HepG2 (cell line): ENCODE measurements around the gene LILRB3. TPM values are rescaled to one million over a fixed set of nuclear protein-coding genes. Genes with fewer than 3 reads are reported as not detected.

Experiments
- ELF3 ChIP-seq: IDR thresholded peaks from 2 replicates; pipeline ENCODE4 v1.6.1; 2016; ENCODE audit warnings: missing genetic modification reagents, missing compliant biosample characterization
- GMEB2 ChIP-seq: IDR thresholded peaks from 2 replicates; pipeline ENCODE4 v1.6.1; 2016; ENCODE audit warnings: missing biosample characterization, missing genetic modification reagents, low read depth
- IRF9 ChIP-seq: sonication (generic); formaldehyde crosslinking; IDR thresholded peaks from 2 replicates; pipeline ENCODE4 v1.8.0; 2022; ENCODE audit warnings: missing genetic modification reagents, mild to moderate bottlenecking, borderline replicate concordance
- LCORL ChIP-seq, 2 experiments: fragments of 450-650 bp in 1 of 2; sonication (generic) in 1 of 2; formaldehyde crosslinking in 1 of 2; IDR thresholded peaks; 2 replicates each; pipeline versions ENCODE4 v1.5.0 to v1.6.1; 2017 to 2020; ENCODE audit warnings: antibody characterized with exemption in 1 of 2, missing genetic modification reagents in 1 of 2
- MAZ ChIP-seq, 2 experiments: sonication (generic) in 1 of 2; formaldehyde crosslinking in 1 of 2; IDR thresholded peaks; 2 replicates each; pipeline versions ENCODE4 v1.5.0 to v1.6.1; 2012 to 2020; ENCODE audit warnings: low read depth in 2 of 2, mild to moderate bottlenecking in 2 of 2, borderline replicate concordance in 1 of 2, improper control_type of control experiment in 1 of 2, low read length in 1 of 2, missing genetic modification reagents in 1 of 2, moderate library complexity in 1 of 2
- TOPORS ChIP-seq: sonication (generic); formaldehyde crosslinking; IDR thresholded peaks from 2 replicates; pipeline ENCODE4 v1.8.0; 2023; ENCODE audit warnings: mild to moderate bottlenecking, missing genetic modification reagents
- ZBTB49 ChIP-seq: sonication (generic); formaldehyde crosslinking; IDR thresholded peaks from 2 replicates; pipeline ENCODE4 v1.4.0; 2020; ENCODE audit warnings: missing genetic modification reagents, borderline replicate concordance
- ZFAT ChIP-seq: sonication (generic); formaldehyde crosslinking; conservative IDR thresholded peaks from 2 replicates; pipeline ENCODE4 v1.8.1; 2023; ENCODE audit warnings: missing genetic modification reagents, inconsistent platforms
- ZNF280D ChIP-seq: sonication (generic); formaldehyde crosslinking; IDR thresholded peaks from 2 replicates; pipeline ENCODE4 v1.5.1; 2020; ENCODE audit warnings: mild to moderate bottlenecking, missing genetic modification reagents
- ZNF350 ChIP-seq: sonication (generic); formaldehyde crosslinking; IDR thresholded peaks from 2 replicates; pipeline ENCODE4 v1.4.0; 2020; ENCODE audit warnings: mild to moderate bottlenecking, low read depth, missing genetic modification reagents, borderline replicate concordance
- ZNF446 ChIP-seq: sonication (generic); formaldehyde crosslinking; IDR thresholded peaks from 2 replicates; pipeline ENCODE4 v1.5.0; 2020; ENCODE audit warnings: mild to moderate bottlenecking, missing genetic modification reagents
- ZNF513 ChIP-seq: sonication (generic); formaldehyde crosslinking; conservative IDR thresholded peaks from 2 replicates; pipeline ENCODE4 v1.5.0; 2020; ENCODE audit warnings: missing genetic modification reagents
- ZNF556 ChIP-seq: sonication (generic); formaldehyde crosslinking; IDR thresholded peaks from 2 replicates; pipeline ENCODE4 v1.4.0; 2020; ENCODE audit warnings: mild to moderate bottlenecking, missing genetic modification reagents, borderline replicate concordance
- ZNF781 ChIP-seq: sonication (generic); formaldehyde crosslinking; IDR thresholded peaks from 2 replicates; pipeline ENCODE4 v1.5.1; 2020; ENCODE audit warnings: borderline replicate concordance, mild to moderate bottlenecking, missing genetic modification reagents; ENCODE audit errors: not compliant biosample characterization
- polyA plus RNA-seq, 8 experiments: library from polyadenylated mRNA; depleted of rRNA in 3 of 8; stranded (reverse) in 7 of 8; unstranded in 1 of 8; fragments of >200 nt; fragmentation: Illumina TruSeq in 4 of 8; extraction: Trizol in 4 of 8; gene quantifications; 2 replicates each; pipeline versions ENCODE4 v1.2.1 to v1.2.3, GENCODE V29; 2011 to 2016; ENCODE audit warnings: low read depth in 4 of 8, missing spikeins in 1 of 8, mixed read lengths in 1 of 8; ENCODE audit not compliant: insufficient read depth in 1 of 8
- total RNA-seq, 5 experiments: library from RNA; depleted of rRNA; stranded (reverse); fragments of >200 nt; fragmentation: Illumina TruSeq; extraction: Trizol; gene quantifications; 2 replicates each; pipeline ENCODE4 v1.2.3, GENCODE V29; 2016; ENCODE audit warnings: low read depth in 1 of 5

The LILRB3 gene
- total and polyA plus RNA-seq, 2 of the 13 experiments (the other 11 are each of a cell fraction or from before 2014, with no cell fraction given), result 0.22 TPM; not detected in 1

- TF ChIP-seq IRF9 (CRISPR knock-in tag) (no peak), GMEB2 (CRISPR knock-in tag) (no peak), ZNF350 (CRISPR knock-in tag) (0 out of 2 replicates have a peak, but pooled peaks have one; percentile 11), ZNF556 (CRISPR knock-in tag) (peak; percentile 84; the same call in 1 of the 2 replicates), ZBTB49 (CRISPR knock-in tag) (no peak), ZFAT (no peak), MAZ (IDR thresholded peaks at IDR 0.05; ENCODE audit: borderline replicate concordance, low read depth, low read length) (no peak; the same call in 1 of the 2 replicates), MAZ (CRISPR knock-in tag; IDR thresholded peaks at IDR 0.05; ENCODE audit: low read depth) (peak; percentile 98), ZNF446 (CRISPR knock-in tag) (0 out of 2 replicates have a peak, but pooled peaks have one; percentile 37), LCORL (IDR thresholded peaks at IDR 0.05) (no peak), LCORL (CRISPR knock-in tag; IDR thresholded peaks at IDR 0.05) (no peak; the same call in 1 of the 2 replicates), ZNF513 (no peak), ELF3 (CRISPR knock-in tag) (peak; percentile 50; the same call in 1 of the 2 replicates), ZNF781 (CRISPR knock-in tag) (no peak), ZNF280D (CRISPR knock-in tag) (no peak), TOPORS (CRISPR knock-in tag) (no peak)
Measured at GRCh38 chr19:54189145-54189734, 33.6 kb downstream of the LILRB3 start, which contains the start of gene MBOAT7 (continued).
